Activated CD8-positive, alpha-beta memory T cell treated with anti-CD3 and anti-CD28 coated beads for 1 hour (primary cell): Measurements from ENCODE around the gene RBP3.

Experiments used
- DNase-seq, 2 donors: peaks; one replicate each; pipeline ENCODE4 v3.0.0-alpha.2; 2020; ENCODE audit warnings: low read depth in 1 of 2; ENCODE audit errors: extremely low read depth in 1 of 2

Gene RBP3

GRCh38 chr10:47396311-47396717 is 48.2 kb downstream of the RBP3 start:
- DNase-seq = no peak

- no peak for DNase-seq
Observed at GRCh38 chr10:47397256-47397655, 49.1 kb downstream of the RBP3 start.

GRCh38 chr10:47400251-47400650 is 52.1 kb downstream of the RBP3 start:
- no peak for DNase-seq

- DNase-seq = no peak
Observed at GRCh38 chr10:47400786-47401185, 52.6 kb downstream of the RBP3 start.

GRCh38 chr10:47401210-47401609 is 53.0 kb downstream of the RBP3 start:
- no peak for DNase-seq

GRCh38 chr10:47401874-47402640 is 53.9 kb downstream of the RBP3 start:
- DNase-seq = no peak

- no peak for DNase-seq
Observed at GRCh38 chr10:47402641-47403301, 54.6 kb downstream of the RBP3 start.

GRCh38 chr10:47403446-47404318 is 55.5 kb downstream of the RBP3 start:
- no peak for DNase-seq

- no peak for DNase-seq
Observed at GRCh38 chr10:47404446-47404845, 56.3 kb downstream of the RBP3 start.

GRCh38 chr10:47404937-47405336 is 56.8 kb downstream of the RBP3 start:
- no peak for DNase-seq

GRCh38 chr10:47405857-47406547 is 57.8 kb downstream of the RBP3 start:
- no peak for DNase-seq

GRCh38 chr10:47406548-47406869 is 58.3 kb downstream of the RBP3 start:
- no peak for DNase-seq

GRCh38 chr10:47406870-47407691 is 58.9 kb downstream of the RBP3 start:
- DNase-seq = no peak
